ENCODE measurements around the gene MAN1B1.

DNA sequence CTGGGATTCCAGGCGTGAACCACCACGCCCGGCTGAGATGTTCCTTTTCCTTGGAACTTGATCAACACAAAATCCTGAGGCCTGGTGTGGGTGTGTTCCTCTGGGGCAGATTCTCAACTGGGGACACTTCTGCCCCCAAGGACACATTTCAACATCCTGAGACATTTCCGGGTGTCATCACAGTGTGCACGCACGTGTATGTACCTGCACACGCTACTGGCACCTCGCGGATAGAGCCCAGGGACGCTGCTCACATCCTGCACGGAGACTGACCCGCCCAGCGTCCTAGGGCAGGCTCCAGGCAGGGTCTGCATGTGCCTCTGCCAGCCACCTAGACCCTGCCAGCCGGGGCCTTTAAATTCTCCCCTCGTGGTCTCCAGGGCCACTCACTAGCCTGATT, 24.4 kb upstream of the MAN1B1 start:
- TF ChIP-seq, protein P1, sequence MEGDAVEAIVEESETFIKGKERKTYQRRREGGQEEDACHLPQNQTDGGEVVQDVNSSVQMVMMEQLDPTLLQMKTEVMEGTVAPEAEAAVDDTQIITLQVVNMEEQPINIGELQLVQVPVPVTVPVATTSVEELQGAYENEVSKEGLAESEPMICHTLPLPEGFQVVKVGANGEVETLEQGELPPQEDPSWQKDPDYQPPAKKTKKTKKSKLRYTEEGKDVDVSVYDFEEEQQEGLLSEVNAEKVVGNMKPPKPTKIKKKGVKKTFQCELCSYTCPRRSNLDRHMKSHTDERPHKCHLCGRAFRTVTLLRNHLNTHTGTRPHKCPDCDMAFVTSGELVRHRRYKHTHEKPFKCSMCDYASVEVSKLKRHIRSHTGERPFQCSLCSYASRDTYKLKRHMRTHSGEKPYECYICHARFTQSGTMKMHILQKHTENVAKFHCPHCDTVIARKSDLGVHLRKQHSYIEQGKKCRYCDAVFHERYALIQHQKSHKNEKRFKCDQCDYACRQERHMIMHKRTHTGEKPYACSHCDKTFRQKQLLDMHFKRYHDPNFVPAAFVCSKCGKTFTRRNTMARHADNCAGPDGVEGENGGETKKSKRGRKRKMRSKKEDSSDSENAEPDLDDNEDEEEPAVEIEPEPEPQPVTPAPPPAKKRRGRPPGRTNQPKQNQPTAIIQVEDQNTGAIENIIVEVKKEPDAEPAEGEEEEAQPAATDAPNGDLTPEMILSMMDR (IDR thresholded peaks at IDR 0.05; ENCODE audit: low read length), result no peak
- TF ChIP-seq EZH2 (optimal IDR thresholded peaks at IDR 0.05; ENCODE audit: low read depth, low read length) (no peak), EZH2phosphoT487 (IDR thresholded peaks at IDR 0.05; ENCODE audit: low read length) (no peak)

All from MM.1S (cell line).